Uterus (tissue), 2 donors: ENCODE data around the gene TSPAN9.

ENCODE experiments used
- POLR2A ChIP-seq, 2 donors: fragments of 450-650 bp; IDR thresholded peaks; one replicate each; pipeline ENCODE4 v1.6.1; 2016; ENCODE audit warnings: antibody characterized with exemption in 2 of 2, mild to moderate bottlenecking in 1 of 2, moderate library complexity in 1 of 2
- TF ChIP-seq, protein P1 (sequence below), 4 experiments: fragments of 200-600 bp in 2 of 4; fragments of 450-650 bp in 2 of 4; sonication (generic) in 2 of 4; IDR thresholded peaks; one replicate each; pipeline ENCODE4 v1.5.1; 2016 to 2019; ENCODE audit warnings: antibody characterized with exemption in 4 of 4, mild to moderate bottlenecking in 2 of 4, moderate library complexity in 1 of 4

DNA sequence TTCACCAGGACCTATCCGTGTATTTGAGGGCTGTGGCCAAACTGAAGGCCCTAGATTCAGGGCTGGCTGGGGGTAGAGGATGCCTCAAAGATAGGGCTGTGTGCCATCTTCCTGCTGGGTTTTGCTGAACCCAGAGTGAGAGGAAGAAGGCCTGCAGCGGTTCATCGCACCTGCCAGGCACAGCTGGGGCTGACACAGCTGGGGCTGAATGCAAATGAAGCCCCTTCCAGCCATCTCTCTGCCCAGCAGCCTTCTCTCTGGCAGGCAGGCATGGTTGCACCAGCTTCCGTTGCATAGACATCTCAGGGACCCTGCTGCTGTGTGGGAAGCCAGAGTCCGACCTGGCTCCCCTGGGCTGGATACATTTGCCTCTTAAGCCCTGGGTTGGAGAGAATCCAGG lies 152.4 kb downstream of the TSPAN9 start:
- TF ChIP-seq, protein P1, sequence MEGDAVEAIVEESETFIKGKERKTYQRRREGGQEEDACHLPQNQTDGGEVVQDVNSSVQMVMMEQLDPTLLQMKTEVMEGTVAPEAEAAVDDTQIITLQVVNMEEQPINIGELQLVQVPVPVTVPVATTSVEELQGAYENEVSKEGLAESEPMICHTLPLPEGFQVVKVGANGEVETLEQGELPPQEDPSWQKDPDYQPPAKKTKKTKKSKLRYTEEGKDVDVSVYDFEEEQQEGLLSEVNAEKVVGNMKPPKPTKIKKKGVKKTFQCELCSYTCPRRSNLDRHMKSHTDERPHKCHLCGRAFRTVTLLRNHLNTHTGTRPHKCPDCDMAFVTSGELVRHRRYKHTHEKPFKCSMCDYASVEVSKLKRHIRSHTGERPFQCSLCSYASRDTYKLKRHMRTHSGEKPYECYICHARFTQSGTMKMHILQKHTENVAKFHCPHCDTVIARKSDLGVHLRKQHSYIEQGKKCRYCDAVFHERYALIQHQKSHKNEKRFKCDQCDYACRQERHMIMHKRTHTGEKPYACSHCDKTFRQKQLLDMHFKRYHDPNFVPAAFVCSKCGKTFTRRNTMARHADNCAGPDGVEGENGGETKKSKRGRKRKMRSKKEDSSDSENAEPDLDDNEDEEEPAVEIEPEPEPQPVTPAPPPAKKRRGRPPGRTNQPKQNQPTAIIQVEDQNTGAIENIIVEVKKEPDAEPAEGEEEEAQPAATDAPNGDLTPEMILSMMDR (IDR thresholded peaks at IDR 0.05), result no peak
- no peak for TF ChIP-seq POLR2A (IDR thresholded peaks at IDR 0.05)
